GM08714 (cell line): ENCODE measurements around the gene GJB3.
"Not testable (repeated sequence)": the region's sequence is repeated elsewhere in the genome, so short reads cannot be mapped to it uniquely, and the experiment has no call there.

Source experiments
- H3K4me3 ChIP-seq: fragments of 200-500 bp; sonication (Bioruptor generic); 2 replicates; pipeline ENCODE4 v1.5.1; 2014; ENCODE audit warnings: mild to moderate bottlenecking, low read length, inconsistent platforms
- ZNF274 ChIP-seq: IDR thresholded peaks from 2 replicates; pipeline ENCODE4 v1.6.1; 2012; ENCODE audit warnings: mild to moderate bottlenecking, low read depth, low read length

Gene GJB3

GRCh38 chr1:34771573-34772371 lies 9.2 kb upstream of the GJB3 start:
- no peak overlapping the region for H3K4me3 ChIP-seq
- no peak for TF ChIP-seq ZNF274

- H3K4me3 ChIP-seq: not testable (repeated sequence)
Observed at GRCh38 chr1:34773114-34773513, 7.9 kb upstream of the GJB3 start.

- no peak overlapping the region for H3K4me3 ChIP-seq
- TF ChIP-seq ZNF274: no peak
Observed at GRCh38 chr1:34774957-34775356, 6.1 kb upstream of the GJB3 start.

GRCh38 chr1:34776911-34777310 lies 4.1 kb upstream of the GJB3 start:
- no peak for TF ChIP-seq ZNF274
- H3K4me3 ChIP-seq: no peak overlapping the region

- TF ChIP-seq ZNF274: no peak
- no peak overlapping the region for H3K4me3 ChIP-seq
Observed at GRCh38 chr1:34777519-34778321, 3.3 kb upstream of the GJB3 start.

GRCh38 chr1:34778381-34778780 lies 2.6 kb upstream of the GJB3 start:
- no peak overlapping the region for H3K4me3 ChIP-seq
- TF ChIP-seq ZNF274: no peak

- H3K4me3 ChIP-seq: no peak overlapping the region
Observed at GRCh38 chr1:34779005-34779404, 2.0 kb upstream of the GJB3 start.

GRCh38 chr1:34779526-34779925 lies 1.5 kb upstream of the GJB3 start:
- H3K4me3 ChIP-seq: no peak overlapping the region
- no peak for TF ChIP-seq ZNF274

More at GRCh38 chr1:34779005-34779404, 2.0 kb upstream of the GJB3 start:
- TF ChIP-seq ZNF274: no peak

GRCh38 chr1:34779962-34780361 lies 1.1 kb upstream of the GJB3 start:
- no peak for TF ChIP-seq ZNF274
- H3K4me3 ChIP-seq: no peak overlapping the region

GRCh38 chr1:34780528-34780927 lies 486 bp upstream of the GJB3 start:
- no peak overlapping the region for H3K4me3 ChIP-seq
- TF ChIP-seq ZNF274: no peak

- no peak overlapping the region for H3K4me3 ChIP-seq
Observed at GRCh38 chr1:34781844-34782391, 904 bp downstream of the GJB3 start.

GRCh38 chr1:34784751-34785221 lies 3.8 kb downstream of the GJB3 start:
- H3K4me3 ChIP-seq: no peak overlapping the region
- no peak for TF ChIP-seq ZNF274

More at GRCh38 chr1:34781844-34782391, 904 bp downstream of the GJB3 start:
- no peak for TF ChIP-seq ZNF274

- no peak overlapping the region for H3K4me3 ChIP-seq
- no peak for TF ChIP-seq ZNF274
Observed at GRCh38 chr1:34785231-34785874, 4.3 kb downstream of the GJB3 start.

- no peak overlapping the region for H3K4me3 ChIP-seq
- no peak for TF ChIP-seq ZNF274
Observed at GRCh38 chr1:34785875-34786470, 5.0 kb downstream of the GJB3 start.
